B cell (primary cell): ENCODE measurements around the gene PLCB1.

ENCODE experiments used
- CTCF ChIP-seq: fragments of 200-600 bp; IDR thresholded peaks from one replicate; pipeline ENCODE4 v1.8.0; 2022; ENCODE audit warnings: antibody characterized with exemption, mild to moderate bottlenecking
- EZH2 ChIP-seq: IDR thresholded peaks from 2 replicates; pipeline ENCODE4 v1.6.1; 2012; ENCODE audit warnings: borderline replicate concordance, low read depth, mild to moderate bottlenecking, moderate library complexity, low read length; ENCODE audit not compliant: insufficient read depth, poor library complexity, severe bottlenecking

GRCh38 chr20:8213270-8213669 is 81.2 kb downstream of the PLCB1 start:
- TF ChIP-seq CTCF: no peak
- TF ChIP-seq EZH2: no peak
